Measurements from ENCODE around the gene KCNK3.
"Not testable (repeated sequence)": the region's sequence is repeated elsewhere in the genome, so short reads cannot be mapped to it uniquely, and the experiment has no call there.

KCNK3 gene

GRCh38 chr2:26760991-26761390 lies 68.5 kb downstream of the KCNK3 start:
- DNase-seq: not testable (repeated sequence)

- no peak for DNase-seq
Observed at GRCh38 chr2:26763019-26763418, 70.5 kb downstream of the KCNK3 start.

GRCh38 chr2:26764078-26764887 lies 71.8 kb downstream of the KCNK3 start, which contains the start of gene SLC35F6:
SLC35F6 (plus strand) TSS chr2:26764284; CDS start chr2:26764350, 66 bp downstream.
- peak; percentile 91 for DNase-seq

GRCh38 chr2:26764906-26765305 lies 72.4 kb downstream of the KCNK3 start:
- no peak for DNase-seq

- DNase-seq: no peak
Observed at GRCh38 chr2:26765475-26766200, 73.1 kb downstream of the KCNK3 start.

GRCh38 chr2:26767129-26767528 lies 74.6 kb downstream of the KCNK3 start:
- DNase-seq: no peak

- DNase-seq: no peak
Observed at GRCh38 chr2:26767894-26768487, 75.5 kb downstream of the KCNK3 start.

- no peak for DNase-seq
Observed at GRCh38 chr2:26768759-26769088, 76.2 kb downstream of the KCNK3 start.

GRCh38 chr2:26769089-26769761 lies 76.7 kb downstream of the KCNK3 start:
- no peak for DNase-seq

- DNase-seq: no peak
Observed at GRCh38 chr2:26770986-26771586, 78.6 kb downstream of the KCNK3 start.

- DNase-seq: no peak
Observed at GRCh38 chr2:26772064-26773001, 79.8 kb downstream of the KCNK3 start.

GRCh38 chr2:26776195-26776800 lies 83.8 kb downstream of the KCNK3 start:
- DNase-seq: no peak

GRCh38 chr2:26778098-26778497 lies 85.6 kb downstream of the KCNK3 start:
- no peak for DNase-seq

- no peak for DNase-seq
Observed at GRCh38 chr2:26778507-26778906, 86.0 kb downstream of the KCNK3 start.

GRCh38 chr2:26780203-26780760 lies 87.8 kb downstream of the KCNK3 start:
- DNase-seq: no peak

Data from activated CD8-positive, alpha-beta memory T cell treated with anti-CD3 and anti-CD28 coated beads for 24 hours (primary cell).